Endometrium (tissue), 2 donors: Measurements from ENCODE around the gene TMEM97.

Experiments used
- FAIRE-seq: peaks from 2 replicates; lab custom pipeline; 2012; peaks lifted over from hg19 to GRCh38; lab: Jason Lieb, UNC
- donor health status: control.
- donor health status: control.

TMEM97 gene

GRCh38 chr17:28365487-28365886, 46.5 kb downstream of the TMEM97 start:
- FAIRE-seq: no peak

- FAIRE-seq: no peak
These were observed 47.6 kb downstream of the TMEM97 start for GRCh38 chr17:28366605-28367004.

DNA sequence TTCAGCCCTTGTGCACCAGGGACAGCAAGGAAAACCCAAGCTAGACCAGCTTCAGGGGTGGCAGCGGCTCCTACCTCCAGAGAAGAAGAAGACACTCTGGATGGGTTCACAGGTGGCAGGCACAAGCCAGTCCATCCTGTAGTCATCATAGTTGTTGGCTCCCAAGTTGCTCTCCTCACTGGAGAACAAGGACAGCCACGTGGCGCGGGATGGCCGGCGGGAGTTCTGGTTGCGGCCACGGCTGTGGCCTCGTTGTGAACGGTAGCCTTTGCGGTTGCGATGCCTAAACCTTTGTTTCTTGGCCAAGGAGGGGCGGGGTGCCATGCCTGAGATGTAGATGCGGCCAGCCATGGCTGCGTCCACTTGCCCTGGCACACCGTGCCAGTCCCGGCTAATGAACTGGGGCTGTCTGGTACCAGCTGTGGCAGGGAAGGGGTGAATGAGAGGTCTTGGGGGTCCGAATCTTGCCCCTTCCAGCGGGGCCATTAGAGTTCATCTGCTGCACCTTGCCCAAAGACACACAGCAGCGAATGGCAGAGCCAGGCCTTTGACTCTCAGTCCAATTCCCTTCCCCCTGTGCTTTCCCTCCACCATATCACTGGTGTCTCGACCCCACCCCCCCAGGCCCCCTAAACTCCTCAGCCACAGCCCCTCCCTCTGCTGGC, 48.8 kb downstream of the TMEM97 start:
- FAIRE-seq: no peak

GRCh38 chr17:28368306-28368831, 49.4 kb downstream of the TMEM97 start:
- no peak for FAIRE-seq

DNA sequence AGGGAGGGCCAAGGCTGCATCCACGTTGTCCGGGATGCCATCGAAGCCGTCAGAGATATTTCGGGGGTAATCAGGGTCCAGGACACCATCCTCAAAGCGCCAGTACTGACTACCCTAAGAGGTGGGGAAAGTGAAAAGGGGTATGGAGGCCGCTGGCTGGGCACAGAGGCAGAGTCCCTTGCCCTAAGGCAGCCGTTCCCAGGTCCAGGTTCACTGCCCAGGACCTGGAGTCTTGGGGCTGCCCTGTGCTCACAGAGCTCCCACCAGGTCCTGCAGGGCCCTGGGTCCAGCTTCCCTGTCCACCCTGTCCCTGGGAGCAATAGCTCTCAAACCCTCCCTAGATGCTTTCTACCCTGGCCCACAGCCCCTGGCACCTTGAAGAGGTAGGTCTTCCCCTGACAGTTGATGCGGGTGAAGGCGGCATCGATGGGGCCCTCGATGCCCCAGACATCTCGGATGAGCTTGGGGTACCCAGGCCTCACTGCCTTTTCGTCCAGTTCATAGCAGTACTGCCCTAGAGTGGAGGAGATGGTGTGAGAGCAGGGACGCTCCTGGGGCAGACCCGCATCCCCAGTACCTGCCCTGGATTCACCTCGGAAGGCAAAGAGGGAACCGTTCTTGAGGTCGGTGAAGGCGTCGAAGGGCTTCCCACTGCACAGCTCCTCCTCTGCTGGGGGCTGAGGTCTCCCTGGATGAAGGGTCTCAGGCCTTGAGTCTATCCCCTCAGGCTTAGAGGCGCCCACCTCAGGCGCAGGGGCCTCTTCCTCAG, 50.1 kb downstream of the TMEM97 start:
- FAIRE-seq: no peak

DNA sequence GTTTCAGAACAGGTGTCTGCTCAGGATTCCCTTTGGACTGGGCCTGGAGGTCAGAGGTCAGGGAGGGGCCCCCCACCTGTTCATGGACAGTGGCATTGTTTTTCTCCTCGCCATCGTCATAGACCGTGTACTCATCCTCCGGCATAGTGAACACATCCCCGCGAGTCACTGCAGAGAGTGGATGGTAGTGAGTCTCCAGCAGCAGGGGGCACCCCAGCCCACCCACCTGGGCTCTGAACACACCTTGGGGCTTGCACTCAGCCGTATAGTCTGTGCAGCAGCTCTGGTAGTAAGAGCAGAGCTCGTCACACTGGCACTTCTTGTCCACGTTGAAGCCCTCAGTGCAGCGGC, 50.7 kb downstream of the TMEM97 start:
- FAIRE-seq: no peak

GRCh38 chr17:28370035-28370743, 51.2 kb downstream of the TMEM97 start, which contains the start of gene VTN:
VTN (minus strand) TSS chr17:28370307; CDS start chr17:28370203, 104 bp downstream.
- no peak for FAIRE-seq

GRCh38 chr17:28370744-28371103, 51.7 kb downstream of the TMEM97 start:
- FAIRE-seq: no peak

DNA sequence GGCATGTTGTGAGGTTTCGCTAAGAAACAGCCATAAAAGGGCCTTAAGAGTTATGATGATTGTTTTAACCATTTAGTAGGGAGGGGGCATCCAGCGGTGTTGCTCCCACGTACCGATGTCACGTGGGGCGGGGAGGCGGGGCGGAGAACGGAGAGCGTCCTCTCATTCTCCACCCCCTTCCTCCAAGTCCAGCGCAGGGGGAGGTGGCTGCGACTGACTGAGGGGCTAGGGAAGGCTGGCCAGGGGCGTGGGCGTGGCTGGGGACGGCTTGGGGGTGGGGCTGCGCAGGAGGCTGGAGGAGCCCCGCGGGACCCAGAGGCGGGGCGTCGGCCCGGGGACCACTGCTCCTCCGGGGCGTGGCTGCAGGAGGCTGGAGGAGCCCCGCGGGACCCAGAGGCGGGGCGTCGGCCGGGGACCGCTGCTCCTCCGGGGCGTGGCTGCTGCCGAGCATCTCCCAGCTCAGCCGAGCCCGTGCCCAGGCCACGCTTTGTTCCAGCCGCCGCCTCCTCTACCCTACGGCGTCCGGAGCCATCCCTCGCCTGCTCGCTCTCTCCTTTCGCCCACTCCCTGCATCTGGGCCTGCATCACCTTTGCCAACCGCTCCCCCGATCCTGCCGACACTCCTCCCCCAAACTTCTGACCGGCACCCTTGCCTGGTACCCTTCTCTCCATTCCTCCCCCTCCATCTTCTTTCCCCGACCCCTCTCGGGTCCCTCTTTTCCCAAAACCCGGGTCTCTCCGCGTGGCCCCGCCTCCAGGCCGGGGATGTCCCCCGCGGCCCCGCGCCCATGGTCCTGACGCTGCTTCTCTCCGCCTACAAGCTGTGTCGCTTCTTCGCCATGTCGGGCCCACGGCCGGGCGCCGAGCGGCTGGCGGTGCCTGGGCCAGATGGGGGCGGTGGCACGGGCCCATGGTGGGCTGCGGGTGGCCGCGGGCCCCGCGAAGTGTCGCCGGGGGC, 52.5 kb downstream of the TMEM97 start, which contains the start of gene SARM1:
Gene SARM1 (plus strand): TSS at position 450 of the 958 bp plus-strand sequence. CDS start 339 bp downstream, at position 789.
- FAIRE-seq: no peak

GRCh38 chr17:28372203-28372944, 53.4 kb downstream of the TMEM97 start:
- no peak for FAIRE-seq

DNA sequence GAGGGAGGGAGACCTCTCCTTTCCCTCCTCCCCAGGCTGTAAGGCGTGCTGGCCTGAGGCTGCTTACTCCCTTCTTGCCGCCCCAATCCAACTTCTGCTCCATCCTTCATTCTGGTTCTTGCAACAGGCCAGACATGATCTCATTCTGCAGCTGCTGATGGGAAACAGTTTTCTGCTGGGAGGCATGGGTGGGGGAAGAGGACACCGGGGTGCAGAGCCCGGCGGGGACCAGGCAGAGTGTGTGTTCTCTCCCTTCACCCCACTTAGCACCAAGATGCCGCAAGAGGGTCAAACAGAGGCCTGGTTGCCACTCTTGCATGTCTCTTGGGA, 53.9 kb downstream of the TMEM97 start:
- no peak for FAIRE-seq
